Transverse colon (tissue), 4 donors: ENCODE data around the gene TRIOBP. TPM values are rescaled to one million over a fixed set of nuclear protein-coding genes. Genes with fewer than 3 reads are reported as not detected.
A peak's percentile ranks its signal among the peaks of the same experiment; 100 is the strongest.
"Not testable (repeated sequence)": the region's sequence is repeated elsewhere in the genome, so short reads cannot be mapped to it uniquely, and the experiment has no call there.

Experiments
- DNase-seq: peaks from one replicate; pipeline ENCODE4 v3.0.0-alpha.2; 2019
- H3K27ac ChIP-seq, 4 donors: fragments of 200-600 bp; sonication (generic); 2 replicates each; pipeline ENCODE4 v1.5.1; 2016 to 2018; ENCODE audit warnings: inconsistent platforms in 4 of 4
- H3K27me3 ChIP-seq: fragments of 200-600 bp; sonication (generic); 2 replicates; pipeline ENCODE4 v1.5.1; 2017; ENCODE audit warnings: inconsistent platforms
- H3K36me3 ChIP-seq, 4 donors: fragments of 200-600 bp; sonication (generic); 2 replicates each; pipeline ENCODE4 v1.5.1; 2017 to 2019; ENCODE audit warnings: inconsistent platforms in 4 of 4
- H3K4me1 ChIP-seq, 4 donors: fragments of 200-600 bp; sonication (generic); 2 replicates each; pipeline ENCODE4 v1.5.1; 2017 to 2020; ENCODE audit warnings: inconsistent platforms in 4 of 4
- H3K4me3 ChIP-seq, 4 donors: fragments of 200-600 bp; sonication (generic); 1 replicate in 1 of 4; 2 replicates in 3 of 4; pipeline versions ENCODE4 v1.5.1 to v1.6.1; 2017 to 2019; ENCODE audit warnings: inconsistent platforms in 4 of 4
- H3K9me3 ChIP-seq, 2 donors: fragments of 200-600 bp; sonication (generic); 2 replicates each; pipeline ENCODE4 v1.5.1; 2017 to 2019; ENCODE audit warnings: inconsistent platforms in 2 of 2
- EP300 ChIP-seq: sonication (generic); formaldehyde crosslinking; IDR thresholded peaks from one replicate; pipeline ENCODE4 v1.6.1; 2017; ENCODE audit warnings: antibody characterized with exemption, low read depth
- POLR2A ChIP-seq: fragments of 450-650 bp; IDR thresholded peaks from one replicate; pipeline ENCODE4 v1.6.1; 2016; ENCODE audit warnings: antibody characterized with exemption, mild to moderate bottlenecking, moderate library complexity
- POLR2AphosphoS5 ChIP-seq, 3 donors: sonication (generic); formaldehyde crosslinking; IDR thresholded peaks; one replicate each; pipeline ENCODE4 v1.6.1; 2016; ENCODE audit warnings: antibody characterized with exemption in 3 of 3
- WGBS, 2 donors: methylation state at CpG; one replicate each; pipeline ENCODE4 v1.1.5; 2018; ENCODE audit warnings: low coverage in 1 of 2; 5-methylcytosine and 5-hydroxymethylcytosine counted together
- in situ Hi-C, 4 donors: fragments of 200-750 bp; cut with MboI; loops; one replicate each; pipeline versions ENCODE4 v1.15.0 to v1.15.1; 2017; ENCODE audit warnings: low sequenced_read_pairs in 3 of 4, low pct_ligation_motif_present in 1 of 4, low pct_unique_long_range_greater_than_20kb in 1 of 4
- intact Hi-C: fragments of 100-400 bp; cut with DNase I; formaldehyde crosslinking; loops from one replicate; pipeline ENCODE4 v1.15.1; 2023; ENCODE audit warnings: low total_unique reads
- total RNA-seq, 4 donors: library from RNA; depleted of rRNA; stranded (reverse); fragments of >200 nt; gene quantifications; one replicate each; pipeline ENCODE4 v1.1.0, GENCODE V29; 2016
- TF ChIP-seq, protein P1 (sequence below), 5 experiments: fragments of 200-600 bp in 3 of 5; fragments of 450-650 bp in 2 of 5; sonication (generic) in 3 of 5; IDR thresholded peaks; 1 replicate in 2 of 5; 2 replicates in 3 of 5; pipeline ENCODE4 v1.5.1; 2016 to 2017; ENCODE audit warnings: antibody characterized with exemption in 5 of 5, inconsistent platforms in 3 of 5, mild to moderate bottlenecking in 2 of 5, moderate library complexity in 1 of 5

TRIOBP gene
- total RNA-seq, 4 donors from 2014 or later, result 121 to 265 (median 129) TPM

DNA sequence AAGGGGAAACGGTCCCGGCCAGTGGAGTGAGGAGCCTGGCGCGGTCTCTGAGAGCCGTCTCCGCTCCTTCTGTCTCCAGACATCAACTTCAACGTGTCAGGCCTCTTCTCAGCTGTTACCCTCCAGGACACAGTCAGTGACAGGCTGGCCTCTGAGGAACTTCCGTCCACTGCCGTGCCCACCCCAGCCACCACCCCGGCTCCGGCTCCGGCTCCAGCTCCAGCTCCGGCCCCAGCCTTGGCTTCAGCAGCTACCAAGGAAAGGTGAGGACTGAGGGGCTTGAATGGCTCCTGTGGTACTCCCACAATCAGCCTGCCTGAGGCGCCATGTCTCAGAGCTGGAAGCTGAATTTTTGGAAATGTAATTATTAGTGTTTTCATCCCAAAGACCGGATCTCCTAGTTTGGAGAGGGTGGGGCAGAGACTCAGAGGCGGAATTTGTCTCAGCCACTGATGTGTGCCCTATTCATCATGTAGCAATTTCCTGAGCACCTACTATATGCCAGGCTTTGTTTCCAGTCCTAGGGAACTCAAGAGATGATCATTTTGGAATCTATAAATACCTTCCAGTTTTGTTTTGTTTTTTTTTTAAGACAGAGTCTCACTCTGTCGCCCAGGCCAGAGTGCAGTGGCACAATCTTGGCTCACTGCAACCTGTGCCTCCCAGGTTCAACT lies 46.2 kb upstream of the TRIOBP start:
- Histone ChIP-seq H3K36me3 (peaks cover 0 to 29% (median 8%) of the 10 kb centered on the region in 4 donors), H3K9me3 (no peaks in the 10 kb centered on the region), H3K27me3 (no peaks in the 10 kb centered on the region), H3K4me3 (no peak overlapping the region), H3K27ac (no peak overlapping the region), H3K4me1 (peaks cover 0 to 16% (median 14%) of the 10 kb centered on the region in 4 donors)
- DNase-seq, result no peak
- TF ChIP-seq EP300 (no peak), POLR2A (no peak), POLR2AphosphoS5 (IDR thresholded peaks at IDR 0.05) (no peak)
- TF ChIP-seq, protein P1, sequence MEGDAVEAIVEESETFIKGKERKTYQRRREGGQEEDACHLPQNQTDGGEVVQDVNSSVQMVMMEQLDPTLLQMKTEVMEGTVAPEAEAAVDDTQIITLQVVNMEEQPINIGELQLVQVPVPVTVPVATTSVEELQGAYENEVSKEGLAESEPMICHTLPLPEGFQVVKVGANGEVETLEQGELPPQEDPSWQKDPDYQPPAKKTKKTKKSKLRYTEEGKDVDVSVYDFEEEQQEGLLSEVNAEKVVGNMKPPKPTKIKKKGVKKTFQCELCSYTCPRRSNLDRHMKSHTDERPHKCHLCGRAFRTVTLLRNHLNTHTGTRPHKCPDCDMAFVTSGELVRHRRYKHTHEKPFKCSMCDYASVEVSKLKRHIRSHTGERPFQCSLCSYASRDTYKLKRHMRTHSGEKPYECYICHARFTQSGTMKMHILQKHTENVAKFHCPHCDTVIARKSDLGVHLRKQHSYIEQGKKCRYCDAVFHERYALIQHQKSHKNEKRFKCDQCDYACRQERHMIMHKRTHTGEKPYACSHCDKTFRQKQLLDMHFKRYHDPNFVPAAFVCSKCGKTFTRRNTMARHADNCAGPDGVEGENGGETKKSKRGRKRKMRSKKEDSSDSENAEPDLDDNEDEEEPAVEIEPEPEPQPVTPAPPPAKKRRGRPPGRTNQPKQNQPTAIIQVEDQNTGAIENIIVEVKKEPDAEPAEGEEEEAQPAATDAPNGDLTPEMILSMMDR (IDR thresholded peaks at IDR 0.05), result no peak
- intact Hi-C loops (no loop called here), in situ Hi-C loops (no loop called here)
- 95% methylated on average over 3 to 17 of the region's 17 CpGs for WGBS, 2 donors

DNA sequence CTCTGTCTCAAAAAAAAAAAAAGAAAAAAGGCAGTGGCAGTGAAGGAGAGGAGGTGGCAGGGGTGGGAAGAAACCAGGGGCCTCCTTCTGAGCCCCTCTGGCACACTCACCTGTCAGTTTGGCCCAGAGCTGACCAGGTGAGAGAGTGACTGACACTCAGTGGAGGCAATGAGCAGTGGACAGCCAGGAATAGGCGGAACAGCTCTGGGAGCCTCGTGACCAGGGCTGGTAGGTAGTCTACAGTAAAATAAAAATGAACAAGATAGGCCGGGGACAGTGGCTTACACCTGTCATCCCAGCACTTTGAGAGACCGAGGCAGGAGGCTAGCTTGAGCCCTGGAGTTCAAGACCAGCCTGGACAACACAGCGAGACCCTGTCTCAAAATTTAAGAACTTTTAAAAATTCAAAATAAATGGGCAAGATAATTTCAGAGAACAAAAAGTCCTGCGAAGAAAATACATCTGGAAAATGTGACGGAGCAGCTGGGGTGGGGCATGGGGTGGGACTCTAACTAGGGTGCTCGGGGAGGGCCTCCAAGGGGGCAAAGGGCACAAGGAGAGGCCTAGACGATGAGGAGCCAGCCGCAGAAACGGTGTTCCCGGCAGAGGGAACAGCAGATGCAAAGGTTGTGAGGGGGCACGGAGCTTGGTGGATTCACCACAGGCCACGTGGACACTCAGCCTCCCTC lies 42.1 kb upstream of the TRIOBP start:
- Histone ChIP-seq H3K27me3 (no peaks in the 10 kb centered on the region), H3K36me3 (peaks cover 0 to 29% (median 8%) of the 10 kb centered on the region in 4 donors), H3K27ac (peak overlapping the region; percentile 80 to 86 (median 83)), H3K4me3 (no peak overlapping the region), H3K4me1 (peaks cover 6 to 33% (median 28%) of the 10 kb centered on the region in 4 donors), H3K9me3 (no peaks in the 10 kb centered on the region)
- in situ Hi-C loops, result no loop called here
- 59 to 60% methylated on average over 2 to 14 of the region's 14 CpGs for WGBS, 2 donors
- TF ChIP-seq POLR2A, result no peak
- peak; percentile 8 for TF ChIP-seq EP300
- TF ChIP-seq POLR2AphosphoS5 (IDR thresholded peaks at IDR 0.05), result peak in 2 of 3 donors; percentile 11 to 57
- TF ChIP-seq, protein P1 (IDR thresholded peaks at IDR 0.05), result no peak
- peak; percentile 83 for DNase-seq
- intact Hi-C loops, result no loop called here

DNA sequence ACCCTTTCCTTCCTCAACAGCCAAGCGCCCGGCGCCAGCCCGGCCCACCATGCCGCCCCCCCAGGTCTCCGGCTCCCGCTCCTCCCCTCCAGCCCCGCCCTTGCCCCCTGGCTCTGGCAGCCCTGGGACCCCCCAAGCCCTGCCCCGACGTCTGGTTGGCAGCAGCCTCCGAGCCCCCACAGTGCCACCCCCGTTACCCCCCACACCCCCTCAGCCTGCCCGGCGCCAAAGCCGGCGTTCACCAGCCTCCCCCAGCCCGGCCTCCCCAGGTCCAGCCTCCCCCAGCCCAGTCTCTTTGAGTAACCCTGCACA lies 41.6 kb upstream of the TRIOBP start:
- no peak for DNase-seq
- H3K9me3 ChIP-seq, result no peaks in the 10 kb centered on the region
- H3K36me3 ChIP-seq, result peaks cover 0 to 29% (median 8%) of the 10 kb centered on the region in 4 donors
- intact Hi-C loops (no loop called here), in situ Hi-C loops (no loop called here)
- peak overlapping the region; percentile 80 to 86 (median 83) for H3K27ac ChIP-seq
- H3K4me1 ChIP-seq, result peaks cover 9 to 38% (median 33%) of the 10 kb centered on the region in 4 donors
- H3K27me3 ChIP-seq, result no peaks in the 10 kb centered on the region
- TF ChIP-seq EP300, result no peak
- TF ChIP-seq, protein P1 (IDR thresholded peaks at IDR 0.05), result no peak
- no peak for TF ChIP-seq POLR2AphosphoS5 (IDR thresholded peaks at IDR 0.05)
- TF ChIP-seq POLR2A, result no peak
- 60% methylated on average over 4 of the region's 17 CpGs; no CpG with 5 or more reads in 1 of the 2 donors for WGBS, 2 donors
- H3K4me3 ChIP-seq, result no peak overlapping the region

DNA sequence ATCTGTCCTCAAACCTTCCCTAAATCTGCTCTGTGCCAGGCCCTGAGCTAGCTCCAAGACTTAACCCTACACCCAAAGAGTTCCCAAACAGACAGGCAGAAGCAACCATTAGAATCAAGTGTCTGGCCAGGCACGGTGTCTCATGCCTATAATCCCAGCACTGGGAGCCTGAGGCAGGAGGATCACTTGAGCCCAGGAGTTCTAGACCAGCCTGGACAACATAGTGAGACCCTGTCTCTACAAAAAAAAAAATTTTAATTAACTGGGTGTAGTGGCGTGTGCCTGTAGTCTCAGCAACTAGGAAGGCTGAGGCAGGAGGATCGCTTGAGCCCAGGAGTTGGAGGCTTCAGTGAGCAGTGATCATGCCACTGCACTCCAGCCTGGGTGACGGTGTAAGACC lies 40.3 kb upstream of the TRIOBP start:
- intact Hi-C loops, H3K27me3 ChIP-seq, H3K4me3 ChIP-seq, H3K9me3 ChIP-seq, in situ Hi-C loops, DNase-seq: not testable (repeated sequence)
- WGBS, 2 donors, result 96 to 98% methylated on average over 3 to 4 of the region's 4 CpGs
- Histone ChIP-seq H3K4me1 (peaks cover 22 to 52% (median 47%) of the 10 kb centered on the region in 4 donors), H3K36me3 (peaks cover 0 to 17% (median 2%) of the 10 kb centered on the region in 4 donors), H3K27ac (peak overlapping the region in 1 of 4 donors; percentile 86)
